ENCODE measurements around the gene NPDC1. TPM values are rescaled to one million over a fixed set of nuclear protein-coding genes. Genes with fewer than 3 reads are reported as not detected.

The NPDC1 gene
- total RNA-seq, 1 experiment from 2014 or later, result 73.9 TPM

- H3K27me3 ChIP-seq (replicated peaks; ENCODE audit: insufficient read depth, low read depth, low read length, poor library complexity), result no peaks in the 10 kb centered on the region
- H3K4me3 ChIP-seq (ENCODE audit: low read depth, low read length, poor library complexity, severe bottlenecking), result no peak overlapping the region
- ChIA-PET POLR2A (ENCODE audit: low non-redundant PET) (interaction anchor here (0.5 kb wide), 1 partner anchor 207 kb away, joined by 3 read pairs; no protein-coding TSS in a partner anchor), CTCF (interaction anchor here (0.5 to 1.6 kb wide), 10 partner anchors 19 to 239 kb away, joined by 3 to 9 read pairs (median 4); partner anchors contain the start of genes PAXX, SAPCD2, TMEM141 and TRAF2)
- intact Hi-C loops (cut with micrococcal nuclease; ENCODE audit: unreplicated experiment), result no loop called here
- no peak for DNase-seq (ENCODE audit: low spot score)
- H3K36me3 ChIP-seq (ENCODE audit: insufficient read depth, low read length, poor library complexity, severe bottlenecking), result no peaks in the 10 kb centered on the region
- H3K4me1 ChIP-seq (ENCODE audit: insufficient read depth, low read length, poor library complexity, severe bottlenecking), result peaks cover 17% of the 10 kb centered on the region
- no peak for TF ChIP-seq EZH2 (IDR thresholded peaks at IDR 0.05; ENCODE audit: borderline replicate concordance, low read depth, low read length, poor library complexity, severe bottlenecking)
- TF ChIP-seq CTCF (conservative IDR thresholded peaks at IDR 0.05; ENCODE audit: low read depth, low read length), result no peak
- H3K9me3 ChIP-seq (ENCODE audit: low read depth, low read length, poor library complexity, severe bottlenecking), result no peaks in the 10 kb centered on the region
- H3K27ac ChIP-seq (ENCODE audit: low read depth, low read length, poor library complexity, severe bottlenecking), result no peak overlapping the region
- BruUV-seq (replicated peaks), result no TSS peak
These were observed 16.0 kb downstream of the NPDC1 start for GRCh38 chr9:137030006-137030405.

DNA sequence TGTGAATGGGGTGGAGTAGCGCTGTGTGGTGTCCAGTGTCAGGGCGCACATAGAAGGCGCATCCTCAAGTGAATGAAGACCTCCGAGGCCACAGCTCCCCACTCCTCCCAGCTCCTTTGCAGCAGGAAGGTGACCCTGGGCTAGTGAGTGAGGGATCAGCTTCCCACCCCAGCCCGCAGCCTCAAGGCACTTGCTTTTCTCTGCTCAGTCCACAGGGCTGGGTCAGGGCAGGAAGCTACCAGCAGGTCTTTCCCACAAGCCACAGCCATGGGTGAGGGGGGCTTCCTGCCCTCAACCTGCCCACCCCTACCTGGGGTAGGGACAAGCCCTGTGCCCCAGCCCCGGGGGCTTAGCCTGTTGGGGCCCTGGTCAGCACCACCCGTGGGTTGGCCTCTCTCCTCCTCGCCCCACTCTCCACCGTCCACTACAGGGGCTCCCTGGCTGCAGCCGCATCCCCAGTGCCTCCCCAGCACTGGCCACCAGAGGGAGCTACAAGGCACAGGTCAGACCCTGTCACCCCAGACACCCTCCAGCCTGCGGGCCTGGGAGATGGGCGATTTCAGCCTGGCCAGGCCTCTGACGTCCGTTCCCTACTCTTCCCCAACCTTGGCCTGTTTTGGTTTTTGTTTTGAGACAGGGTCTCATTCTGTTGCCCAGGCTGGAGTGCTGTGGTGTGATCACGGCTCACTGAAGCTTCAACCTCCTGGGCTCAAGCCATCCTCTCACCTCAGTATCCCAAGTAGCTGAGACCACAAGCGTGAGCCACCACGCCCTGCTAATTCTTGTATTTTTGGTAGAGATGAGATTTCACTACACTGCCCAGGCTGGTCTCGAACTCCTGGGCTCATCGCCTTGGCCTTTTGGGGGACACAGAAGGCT, 16.7 kb downstream of the NPDC1 start:
- BruUV-seq (replicated peaks), result no TSS peak
- no peaks in the 10 kb centered on the region for H3K36me3 ChIP-seq (ENCODE audit: insufficient read depth, low read length, poor library complexity, severe bottlenecking)
- peak overlapping the region; percentile 61 for H3K4me3 ChIP-seq (ENCODE audit: low read depth, low read length, poor library complexity, severe bottlenecking)
- peaks cover 10% of the 10 kb centered on the region for H3K4me1 ChIP-seq (ENCODE audit: insufficient read depth, low read length, poor library complexity, severe bottlenecking)
- H3K9me3 ChIP-seq (ENCODE audit: low read depth, low read length, poor library complexity, severe bottlenecking), result no peaks in the 10 kb centered on the region
- DNase-seq (ENCODE audit: low spot score), result peak; percentile 56
- H3K27me3 ChIP-seq (replicated peaks; ENCODE audit: insufficient read depth, low read depth, low read length, poor library complexity), result no peaks in the 10 kb centered on the region
- intact Hi-C loops (cut with micrococcal nuclease; ENCODE audit: unreplicated experiment), result no loop called here
- H3K27ac ChIP-seq (ENCODE audit: low read depth, low read length, poor library complexity, severe bottlenecking), result no peak overlapping the region
- TF ChIP-seq CTCF (conservative IDR thresholded peaks at IDR 0.05; ENCODE audit: low read depth, low read length), result peak; percentile 95
- no peak for TF ChIP-seq EZH2 (IDR thresholded peaks at IDR 0.05; ENCODE audit: borderline replicate concordance, low read depth, low read length, poor library complexity, severe bottlenecking)
- ChIA-PET CTCF (interaction anchor here (0.5 to 1.6 kb wide), 15 partner anchors 18 to 251 kb away, joined by 3 to 9 read pairs (median 4); partner anchors contain the start of genes PAXX, SAPCD2, TMEM141 and TRAF2), POLR2A (ENCODE audit: low non-redundant PET) (interaction anchor here (0.5 kb wide), 1 partner anchor 207 kb away, joined by 3 read pairs; no protein-coding TSS in a partner anchor)

DNA sequence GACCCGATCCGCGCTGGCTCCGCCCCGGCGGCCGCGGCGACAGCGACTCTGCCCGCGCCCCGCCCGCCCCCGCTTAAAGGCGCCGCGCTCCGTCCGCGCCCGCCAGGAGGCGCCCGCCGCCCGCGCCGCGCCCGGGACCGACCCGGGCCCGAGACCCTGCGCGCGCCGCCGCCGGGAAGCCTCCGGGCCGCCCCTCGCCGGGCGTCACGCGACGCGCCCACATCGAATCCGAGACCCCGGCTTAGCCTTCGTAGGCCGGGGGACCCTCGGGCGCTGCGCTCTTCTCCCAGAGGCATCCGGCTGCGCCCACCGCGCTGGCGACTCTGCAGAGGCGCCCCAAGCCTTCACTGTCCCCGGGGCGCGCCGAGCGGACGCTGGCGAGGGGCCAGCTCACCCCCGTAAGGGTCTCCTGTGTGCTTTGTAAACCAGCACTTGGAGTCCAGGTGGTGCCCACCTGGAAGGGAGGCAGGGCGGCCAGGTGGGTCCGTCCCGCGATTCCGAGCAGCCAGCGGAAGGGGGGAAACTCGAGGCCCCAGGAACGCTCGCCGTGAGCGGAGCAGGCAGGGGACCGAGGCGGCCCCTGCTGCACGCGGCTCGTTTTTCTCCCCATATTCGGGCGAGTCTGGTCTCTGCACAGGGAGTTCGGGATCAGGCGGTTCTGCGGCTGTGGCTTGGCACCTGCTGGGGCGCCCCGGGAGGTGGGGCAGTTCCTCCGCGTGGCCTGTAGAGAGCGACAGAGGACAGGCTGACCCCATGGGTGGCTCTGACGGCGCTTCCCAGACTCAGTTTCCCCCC, 17.5 kb downstream of the NPDC1 start:
- CTCF ChIA-PET, result interaction anchor here (0.5 to 1.5 kb wide), 8 partner anchors 18 to 250 kb away, joined by 3 to 9 read pairs (median 5); partner anchors contain the start of gene PAXX
- Histone ChIP-seq H3K27ac (ENCODE audit: low read depth, low read length, poor library complexity, severe bottlenecking) (peak overlapping the region; percentile 64), H3K4me3 (ENCODE audit: low read depth, low read length, poor library complexity, severe bottlenecking) (peak overlapping the region; percentile 61), H3K27me3 (replicated peaks; ENCODE audit: insufficient read depth, low read depth, low read length, poor library complexity) (no peaks in the 10 kb centered on the region), H3K9me3 (ENCODE audit: low read depth, low read length, poor library complexity, severe bottlenecking) (no peaks in the 10 kb centered on the region), H3K4me1 (ENCODE audit: insufficient read depth, low read length, poor library complexity, severe bottlenecking) (peaks cover 10% of the 10 kb centered on the region), H3K36me3 (ENCODE audit: insufficient read depth, low read length, poor library complexity, severe bottlenecking) (no peaks in the 10 kb centered on the region)
- TF ChIP-seq CTCF (conservative IDR thresholded peaks at IDR 0.05; ENCODE audit: low read depth, low read length), result 0 out of 2 replicates have a peak, but pooled peaks have one; percentile 37
- no peak for TF ChIP-seq EZH2 (IDR thresholded peaks at IDR 0.05; ENCODE audit: borderline replicate concordance, low read depth, low read length, poor library complexity, severe bottlenecking)
- intact Hi-C loops (cut with micrococcal nuclease; ENCODE audit: unreplicated experiment), result no loop called here
- peak; percentile 81 for DNase-seq (ENCODE audit: low spot score)
- BruUV-seq (replicated peaks), result no TSS peak
- POLR2A ChIA-PET (ENCODE audit: low non-redundant PET), result no interaction called here

Measured in A673 (cell line).